ENCODE data around the gene STX1B. TPM values are rescaled to one million over a fixed set of nuclear protein-coding genes. Genes with fewer than 3 reads are reported as not detected.

STX1B gene
- total RNA-seq, 1 donor from 2014 or later: 0.32 TPM

DNA sequence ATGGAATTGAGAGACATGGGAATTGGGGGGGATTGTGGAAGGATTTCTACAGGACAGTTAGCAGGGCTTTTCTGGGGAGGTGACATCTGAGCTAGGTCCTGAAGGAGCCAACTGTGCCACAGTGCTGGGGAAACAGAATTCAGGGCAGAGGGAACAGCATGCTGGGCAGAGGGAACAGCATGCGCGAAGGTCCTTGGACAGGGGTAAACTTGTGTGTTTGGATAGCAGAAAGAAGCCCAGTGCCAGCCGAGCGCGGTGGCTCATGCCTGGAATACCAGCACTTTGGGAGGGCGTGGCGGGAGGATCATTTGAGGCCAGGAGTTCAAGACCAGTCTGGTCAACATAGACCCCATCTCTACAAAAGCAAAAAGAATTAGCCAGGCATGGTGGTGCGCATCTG is 3.8 kb downstream of the STX1B start:
- intact Hi-C loops (cut with DNase I): no loop called here
- Histone ChIP-seq H3K27me3 (ENCODE audit: low read depth) (peaks cover 43% of the 10 kb centered on the region), H3K27ac (no peak overlapping the region), H3K9me3 (no peaks in the 10 kb centered on the region), H3K4me1 (no peaks in the 10 kb centered on the region), H3K36me3 (no peaks in the 10 kb centered on the region), H3K4me3 (no peak overlapping the region)
- no peak for TF ChIP-seq CTCF (IDR thresholded peaks at IDR 0.05)
- DNase-seq (no peak), ATAC-seq (no peak)

GRCh38 chr16:31006086-31006385 is 4.4 kb downstream of the STX1B start:
- ATAC-seq (no peak), DNase-seq (no peak)
- no peak overlapping the region for H3K27ac ChIP-seq
- no peak overlapping the region for H3K4me3 ChIP-seq
- no peaks in the 10 kb centered on the region for H3K9me3 ChIP-seq
- intact Hi-C loops (cut with DNase I): no loop called here
- H3K36me3 ChIP-seq: no peaks in the 10 kb centered on the region
- H3K27me3 ChIP-seq (ENCODE audit: low read depth): peaks cover 38% of the 10 kb centered on the region
- no peaks in the 10 kb centered on the region for H3K4me1 ChIP-seq
- no peak for TF ChIP-seq CTCF (IDR thresholded peaks at IDR 0.05)

- H3K4me1 ChIP-seq: no peaks in the 10 kb centered on the region
- no peaks in the 10 kb centered on the region for H3K36me3 ChIP-seq
- no peak for TF ChIP-seq CTCF (IDR thresholded peaks at IDR 0.05)
- DNase-seq (no peak), ATAC-seq (no peak)
- intact Hi-C loops (cut with DNase I): no loop called here
- H3K9me3 ChIP-seq: no peaks in the 10 kb centered on the region
- no peak overlapping the region for H3K27ac ChIP-seq
- H3K4me3 ChIP-seq: no peak overlapping the region
- peaks cover 33% of the 10 kb centered on the region for H3K27me3 ChIP-seq (ENCODE audit: low read depth)
Measured at GRCh38 chr16:31005350-31006085, 4.9 kb downstream of the STX1B start.

- ATAC-seq: no peak
- Histone ChIP-seq H3K4me3 (no peak overlapping the region), H3K4me1 (no peaks in the 10 kb centered on the region), H3K9me3 (no peaks in the 10 kb centered on the region), H3K27ac (no peak overlapping the region), H3K36me3 (no peaks in the 10 kb centered on the region), H3K27me3 (ENCODE audit: low read depth) (peaks cover 29% of the 10 kb centered on the region)
- DNase-seq: no peak
- intact Hi-C loops (cut with DNase I): no loop called here
- TF ChIP-seq CTCF (IDR thresholded peaks at IDR 0.05): no peak
Measured at GRCh38 chr16:31004658-31005057, 5.8 kb downstream of the STX1B start.

GRCh38 chr16:31003744-31004143 is 6.7 kb downstream of the STX1B start:
- H3K4me3 ChIP-seq: no peak overlapping the region
- DNase-seq (no peak), ATAC-seq (no peak)
- no peaks in the 10 kb centered on the region for H3K9me3 ChIP-seq
- H3K36me3 ChIP-seq: no peaks in the 10 kb centered on the region
- no peak overlapping the region for H3K27ac ChIP-seq
- peaks cover 21% of the 10 kb centered on the region for H3K27me3 ChIP-seq (ENCODE audit: low read depth)
- H3K4me1 ChIP-seq: no peaks in the 10 kb centered on the region
- TF ChIP-seq CTCF (IDR thresholded peaks at IDR 0.05): no peak
- intact Hi-C loops (cut with DNase I): no loop called here

Measured in lower lobe of right lung (tissue), 2 donors.